Uterus (tissue), 4 donors: Measurements from ENCODE around the gene CLDN1. TPM values are rescaled to one million over a fixed set of nuclear protein-coding genes. Genes with fewer than 3 reads are reported as not detected.

ENCODE experiments used
- DNase-seq, 2 donors: peaks; one replicate each; pipeline ENCODE4 v3.0.0-alpha.2; 2019 to 2020
- H3K27ac ChIP-seq, 2 donors: fragments of 200-600 bp; sonication (generic); 1 replicate in 1 of 2; 2 replicates in 1 of 2; pipeline ENCODE4 v1.5.1; 2016 to 2018
- H3K27me3 ChIP-seq, 2 donors: fragments of 200-600 bp; sonication (generic); one replicate each; pipeline ENCODE4 v1.5.1; 2018 to 2019; ENCODE audit warnings: control low read depth in 1 of 2
- H3K36me3 ChIP-seq, 2 donors: fragments of 200-600 bp; sonication (generic); one replicate each; pipeline ENCODE4 v1.5.1; 2019; ENCODE audit warnings: control low read depth in 1 of 2
- H3K4me1 ChIP-seq, 2 donors: fragments of 200-600 bp; sonication (generic); one replicate each; pipeline ENCODE4 v1.5.1; 2018 to 2019; ENCODE audit warnings: control low read depth in 1 of 2
- H3K4me3 ChIP-seq, 2 donors: fragments of 200-600 bp; sonication (generic); 1 replicate in 1 of 2; 2 replicates in 1 of 2; pipeline ENCODE4 v1.5.1; 2018 to 2019; ENCODE audit warnings: mild to moderate bottlenecking in 1 of 2
- H3K9me3 ChIP-seq, 2 donors: fragments of 200-600 bp; sonication (generic); one replicate each; pipeline ENCODE4 v1.5.1; 2019; ENCODE audit warnings: control low read depth in 1 of 2
- POLR2A ChIP-seq, 2 donors: fragments of 450-650 bp; IDR thresholded peaks; one replicate each; pipeline ENCODE4 v1.6.1; 2016; ENCODE audit warnings: antibody characterized with exemption in 2 of 2, mild to moderate bottlenecking in 1 of 2, moderate library complexity in 1 of 2
- intact Hi-C: fragments of 100-400 bp; cut with DNase I; formaldehyde crosslinking; loops from one replicate; pipeline ENCODE4 v1.15.1; 2023; ENCODE audit warnings: low total_unique reads
- total RNA-seq, 4 donors: library from RNA; depleted of rRNA in 3 of 4; stranded (reverse); fragments of >200 nt in 3 of 4; gene quantifications; one replicate each; pipeline versions ENCODE4 v1.1.0 to v1.2.4, GENCODE V29; 2014 to 2023
- TF ChIP-seq, protein P1 (sequence below), 4 experiments: fragments of 200-600 bp in 2 of 4; fragments of 450-650 bp in 2 of 4; sonication (generic) in 2 of 4; IDR thresholded peaks; one replicate each; pipeline ENCODE4 v1.5.1; 2016 to 2019; ENCODE audit warnings: antibody characterized with exemption in 4 of 4, mild to moderate bottlenecking in 2 of 4, moderate library complexity in 1 of 4
- donor health status: DM: yes; HTN: yes; CAD: no.

Gene CLDN1
- total RNA-seq, 4 donors from 2014 or later: 15.1 to 200 (median 38.6) TPM

DNA sequence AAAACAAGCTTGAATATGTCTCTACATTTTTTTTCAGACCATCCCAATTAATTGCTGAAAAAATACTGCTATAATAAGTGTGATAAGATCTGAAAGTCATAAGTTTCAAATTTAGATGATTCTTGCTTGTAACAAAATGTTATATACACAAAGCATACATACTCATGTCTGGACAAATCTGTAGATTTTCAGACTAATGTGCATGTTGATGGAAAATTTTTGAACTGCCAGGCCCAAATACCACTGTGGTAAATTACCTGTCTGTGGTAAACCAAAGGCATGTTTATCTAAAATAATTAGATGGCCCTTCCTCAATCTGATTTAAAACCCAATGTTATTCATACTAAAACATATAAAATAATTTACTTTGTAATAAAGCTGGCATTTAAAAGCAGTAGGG, 34.0 kb upstream of the CLDN1 start:
- no peaks in the 10 kb centered on the region for H3K9me3 ChIP-seq
- no peaks in the 10 kb centered on the region for H3K27me3 ChIP-seq
- no peaks in the 10 kb centered on the region for H3K36me3 ChIP-seq
- no peak overlapping the region for H3K27ac ChIP-seq
- no peak for DNase-seq
- no peak overlapping the region for H3K4me3 ChIP-seq
- TF ChIP-seq POLR2A (IDR thresholded peaks at IDR 0.05): no peak
- TF ChIP-seq, protein P1, sequence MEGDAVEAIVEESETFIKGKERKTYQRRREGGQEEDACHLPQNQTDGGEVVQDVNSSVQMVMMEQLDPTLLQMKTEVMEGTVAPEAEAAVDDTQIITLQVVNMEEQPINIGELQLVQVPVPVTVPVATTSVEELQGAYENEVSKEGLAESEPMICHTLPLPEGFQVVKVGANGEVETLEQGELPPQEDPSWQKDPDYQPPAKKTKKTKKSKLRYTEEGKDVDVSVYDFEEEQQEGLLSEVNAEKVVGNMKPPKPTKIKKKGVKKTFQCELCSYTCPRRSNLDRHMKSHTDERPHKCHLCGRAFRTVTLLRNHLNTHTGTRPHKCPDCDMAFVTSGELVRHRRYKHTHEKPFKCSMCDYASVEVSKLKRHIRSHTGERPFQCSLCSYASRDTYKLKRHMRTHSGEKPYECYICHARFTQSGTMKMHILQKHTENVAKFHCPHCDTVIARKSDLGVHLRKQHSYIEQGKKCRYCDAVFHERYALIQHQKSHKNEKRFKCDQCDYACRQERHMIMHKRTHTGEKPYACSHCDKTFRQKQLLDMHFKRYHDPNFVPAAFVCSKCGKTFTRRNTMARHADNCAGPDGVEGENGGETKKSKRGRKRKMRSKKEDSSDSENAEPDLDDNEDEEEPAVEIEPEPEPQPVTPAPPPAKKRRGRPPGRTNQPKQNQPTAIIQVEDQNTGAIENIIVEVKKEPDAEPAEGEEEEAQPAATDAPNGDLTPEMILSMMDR (IDR thresholded peaks at IDR 0.05): no peak
- no peaks in the 10 kb centered on the region for H3K4me1 ChIP-seq
- intact Hi-C loops: no loop called here

DNA sequence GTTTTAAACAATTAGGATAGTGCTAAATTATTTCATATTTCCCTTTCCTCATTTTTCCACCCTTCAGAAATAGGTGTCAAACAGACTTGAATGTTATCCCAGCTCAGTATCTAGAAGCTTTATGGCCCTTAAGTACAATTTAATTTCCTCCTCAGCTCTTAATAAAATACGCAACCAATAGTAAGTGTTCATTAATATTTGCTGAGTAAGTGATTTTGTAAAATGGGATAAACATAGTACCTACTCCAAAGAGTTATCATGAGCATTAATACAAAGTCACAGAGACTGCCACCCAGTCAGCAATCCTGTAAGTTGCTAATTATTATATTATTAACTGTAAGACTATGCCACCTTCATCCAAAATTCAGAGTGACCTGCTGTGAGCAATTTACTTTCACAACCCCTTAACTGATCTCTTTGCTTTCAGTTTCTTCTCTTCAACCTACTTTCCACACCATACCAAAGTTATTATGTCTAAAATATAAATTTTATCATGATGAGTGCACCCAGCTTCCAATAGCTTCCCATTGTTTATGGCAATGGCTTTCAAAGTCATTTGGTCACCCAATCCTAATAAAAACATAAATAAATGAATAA, 30.7 kb upstream of the CLDN1 start:
- H3K9me3 ChIP-seq: no peaks in the 10 kb centered on the region
- H3K36me3 ChIP-seq: no peaks in the 10 kb centered on the region
- H3K4me1 ChIP-seq: no peaks in the 10 kb centered on the region
- H3K27ac ChIP-seq: peak overlapping the region; percentile 40 to 54
- intact Hi-C loops: no loop called here
- no peak for DNase-seq
- no peak overlapping the region for H3K4me3 ChIP-seq
- no peak for TF ChIP-seq POLR2A (IDR thresholded peaks at IDR 0.05)
- TF ChIP-seq, protein P1 (IDR thresholded peaks at IDR 0.05): no peak
- no peaks in the 10 kb centered on the region for H3K27me3 ChIP-seq

DNA sequence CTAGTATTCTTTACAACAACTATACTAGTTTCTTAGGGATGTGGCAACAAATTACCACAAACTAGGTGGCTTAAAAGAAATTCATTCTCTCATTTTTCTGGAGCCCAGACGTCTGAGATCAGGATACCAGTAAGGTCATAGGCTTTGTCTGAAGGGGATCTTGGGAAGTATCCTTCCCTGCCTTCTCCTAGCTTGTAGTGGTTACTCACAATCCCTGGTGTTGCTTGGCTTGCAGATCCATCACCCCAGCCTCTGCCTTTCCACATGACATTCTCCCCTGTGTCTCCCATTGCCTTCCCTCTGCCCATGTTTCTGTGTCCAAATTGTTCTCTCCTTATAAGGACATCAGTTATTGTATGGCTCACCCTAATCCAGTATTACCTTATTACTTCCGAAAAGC, 24.3 kb upstream of the CLDN1 start:
- TF ChIP-seq POLR2A (IDR thresholded peaks at IDR 0.05): no peak
- TF ChIP-seq, protein P1 (IDR thresholded peaks at IDR 0.05): no peak
- Histone ChIP-seq H3K27me3 (peaks cover 0 to 3% of the 10 kb centered on the region in 2 donors), H3K27ac (peak overlapping the region; percentile 89 to 93), H3K4me1 (peaks cover 0 to 7% of the 10 kb centered on the region in 2 donors), H3K4me3 (no peak overlapping the region), H3K9me3 (no peaks in the 10 kb centered on the region), H3K36me3 (no peaks in the 10 kb centered on the region)
- DNase-seq: no peak
- intact Hi-C loops: no loop called here

- intact Hi-C loops: no loop called here
- no peak overlapping the region for H3K4me3 ChIP-seq
- peak overlapping the region; percentile 89 to 93 for H3K27ac ChIP-seq
Observed at GRCh38 chr3:190345878-190346277, 23.6 kb upstream of the CLDN1 start.

More at GRCh38 chr3:190345878-190346277, 23.6 kb upstream of the CLDN1 start:
- no peak for DNase-seq
- TF ChIP-seq, protein P1 (IDR thresholded peaks at IDR 0.05): no peak
- no peak for TF ChIP-seq POLR2A (IDR thresholded peaks at IDR 0.05)
- Histone ChIP-seq H3K36me3 (no peaks in the 10 kb centered on the region), H3K27me3 (peaks cover 0 to 3% of the 10 kb centered on the region in 2 donors), H3K9me3 (no peaks in the 10 kb centered on the region), H3K4me1 (peaks cover 0 to 7% of the 10 kb centered on the region in 2 donors)
